ENCODE data around the gene THAP8. TPM values are rescaled to one million over a fixed set of nuclear protein-coding genes. Genes with fewer than 3 reads are reported as not detected.

The THAP8 gene
- total and polyA plus RNA-seq, 2 donors (not counting 3 experiments of a cell fraction or from before 2014, with no cell fraction given) = 2.9 to 6.6 TPM

DNA sequence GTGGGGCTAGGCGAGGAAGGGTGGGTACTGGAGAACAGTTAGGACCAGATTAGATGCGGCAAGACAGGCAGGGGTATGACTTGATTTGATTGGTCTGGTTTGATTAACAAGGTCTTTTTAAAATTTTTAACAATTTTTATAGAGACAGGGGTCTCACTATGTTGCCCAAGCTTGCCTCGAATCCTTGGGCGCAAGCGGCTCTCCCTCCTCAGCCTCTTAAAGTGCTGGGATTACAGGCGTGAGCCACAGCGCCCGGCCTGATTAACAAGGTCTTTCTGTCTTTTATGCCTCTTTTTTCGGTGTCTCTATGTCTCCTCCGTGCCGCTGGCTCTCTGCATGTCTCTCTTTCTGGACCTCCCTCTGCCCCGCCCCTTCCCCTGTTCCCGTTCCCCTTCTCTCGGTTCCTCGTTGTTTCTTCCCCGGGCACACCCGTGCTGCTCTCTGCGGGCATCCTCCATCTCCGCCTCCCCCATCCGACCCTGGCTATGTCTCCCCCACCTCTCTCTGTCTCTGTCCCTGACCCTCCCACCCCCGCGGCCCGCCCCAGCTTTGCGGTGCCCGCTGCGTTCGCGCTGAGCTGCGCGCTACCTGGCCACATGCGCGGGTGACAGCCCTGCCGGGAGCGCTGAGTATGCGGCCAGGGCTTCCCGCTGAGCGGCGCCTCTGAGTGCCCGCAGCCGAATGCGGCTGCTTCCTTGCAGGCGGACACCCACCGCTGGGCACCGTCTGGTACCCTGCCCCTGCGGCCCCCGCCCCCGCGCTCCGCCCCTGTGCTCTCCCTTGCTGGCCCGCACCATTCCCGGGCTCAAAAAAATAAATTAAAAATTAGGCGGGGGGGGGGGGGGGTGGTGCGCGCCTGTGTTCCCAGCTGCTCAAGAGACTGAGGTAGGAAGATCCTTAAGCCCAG lies 67.2 kb downstream of the THAP8 start:
- H3K9me3 ChIP-seq (replicated peaks; ENCODE audit: control insufficient read depth, insufficient read depth, low read length) = no peaks in the 10 kb centered on the region
- no peak overlapping the region for H3K27ac ChIP-seq (ENCODE audit: insufficient read depth, low read depth, low read length)
- peak overlapping the region in 1 of 3 experiments; percentile 5 for H3K4me3 ChIP-seq (replicated peaks in 1 of 3; ENCODE audit: insufficient read depth in 1 of 3, low read depth in 1 of 3, low read length in 3 of 3)
- FAIRE-seq (no peak), DNase-seq (ENCODE audit: low read depth, low spot score) (no peak)
- H3K9ac ChIP-seq (replicated peaks; ENCODE audit: extremely low read depth, insufficient read depth, low read length) = no peak overlapping the region
- H3K79me2 ChIP-seq (ENCODE audit: control insufficient read depth, insufficient read depth, low read length) = no peaks in the 10 kb centered on the region
- no peaks in the 10 kb centered on the region for H3K36me3 ChIP-seq (ENCODE audit: control insufficient read depth in 2 of 2, extremely low read depth in 1 of 2, insufficient read depth in 2 of 2, low read length in 2 of 2)
- ChIA-PET CTCF (interaction anchor here (0.6 to 0.7 kb wide), 3 partner anchors 8 to 73 kb away, joined by 3 to 5 read pairs (median 3); no protein-coding TSS in a partner anchor), POLR2A (no interaction called here)
- H3K27me3 ChIP-seq (ENCODE audit: control insufficient read depth in 2 of 2, insufficient read depth in 2 of 2, low read length in 2 of 2) = peaks cover 5 to 11% of the 10 kb centered on the region in 2 experiments
- peak; percentile 46 for TF ChIP-seq EZH2 (IDR thresholded peaks at IDR 0.05; ENCODE audit: borderline replicate concordance, low read depth, low read length, severe bottlenecking)
- no peak for TF ChIP-seq CTCF (IDR thresholded peaks at IDR 0.05; ENCODE audit: extremely low read depth in 1 of 2, insufficient read depth in 1 of 2, low read depth in 1 of 2, low read length in 2 of 2)
- TF ChIP-seq POLR2A (IDR thresholded peaks at IDR 0.05; ENCODE audit: low read depth, low read length) = no peak
- H2AFZ ChIP-seq (ENCODE audit: low read depth, low read length) = no peak overlapping the region
- dilution Hi-C loops (cut with MboI; ENCODE audit: extremely low pct_ligation_motif_present, low sequenced_read_pairs) (no loop called here), intact Hi-C loops (cut with micrococcal nuclease) (no loop called here)
- H3K4me1 ChIP-seq (ENCODE audit: control insufficient read depth, extremely low read depth, insufficient read depth, low read length) = no peaks in the 10 kb centered on the region
- H3K4me2 ChIP-seq (ENCODE audit: insufficient read depth, low read length) = no peak overlapping the region
- no TSS peak for BruUV-seq (replicated peaks)
- H3K9me1 ChIP-seq (replicated peaks; ENCODE audit: control insufficient read depth, extremely low read depth, insufficient read depth, low read length) = no peaks in the 10 kb centered on the region
- H4K20me1 ChIP-seq (replicated peaks; ENCODE audit: control insufficient read depth, extremely low read depth, insufficient read depth, low read length) = no peaks in the 10 kb centered on the region

GRCh38 chr19:35986111-35986510 lies 68.0 kb downstream of the THAP8 start:
- CTCF ChIA-PET = no interaction called here
- H3K27ac ChIP-seq (ENCODE audit: insufficient read depth, low read depth, low read length) = no peak overlapping the region
- BruUV-seq (replicated peaks) = no TSS peak
- no peaks in the 10 kb centered on the region for H3K9me1 ChIP-seq (replicated peaks; ENCODE audit: control insufficient read depth, extremely low read depth, insufficient read depth, low read length)
- H3K4me3 ChIP-seq (replicated peaks in 1 of 3; ENCODE audit: insufficient read depth in 1 of 3, low read depth in 1 of 3, low read length in 3 of 3) = no peak overlapping the region
- dilution Hi-C loops (cut with MboI; ENCODE audit: extremely low pct_ligation_motif_present, low sequenced_read_pairs) = no loop called here
- POLR2A ChIA-PET = no interaction called here
- H3K79me2 ChIP-seq (ENCODE audit: control insufficient read depth, insufficient read depth, low read length) = no peaks in the 10 kb centered on the region
- intact Hi-C loops (cut with micrococcal nuclease) = no loop called here
- no peak overlapping the region for H3K4me2 ChIP-seq (ENCODE audit: insufficient read depth, low read length)
- H3K9ac ChIP-seq (replicated peaks; ENCODE audit: extremely low read depth, insufficient read depth, low read length) = no peak overlapping the region
- H3K9me3 ChIP-seq (replicated peaks; ENCODE audit: control insufficient read depth, insufficient read depth, low read length) = no peaks in the 10 kb centered on the region
- H3K4me1 ChIP-seq (ENCODE audit: control insufficient read depth, extremely low read depth, insufficient read depth, low read length) = no peaks in the 10 kb centered on the region
- no peaks in the 10 kb centered on the region for H3K36me3 ChIP-seq (ENCODE audit: control insufficient read depth in 2 of 2, extremely low read depth in 1 of 2, insufficient read depth in 2 of 2, low read length in 2 of 2)
- no peak for TF ChIP-seq MYC (IDR thresholded peaks at IDR 0.05; ENCODE audit: low read depth, low read length)
- TF ChIP-seq, protein P1, sequence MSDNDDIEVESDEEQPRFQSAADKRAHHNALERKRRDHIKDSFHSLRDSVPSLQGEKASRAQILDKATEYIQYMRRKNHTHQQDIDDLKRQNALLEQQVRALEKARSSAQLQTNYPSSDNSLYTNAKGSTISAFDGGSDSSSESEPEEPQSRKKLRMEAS (IDR thresholded peaks at IDR 0.05; ENCODE audit: insufficient read depth, insufficient read length) = no peak
- no peak for TF ChIP-seq JUN (IDR thresholded peaks at IDR 0.05; ENCODE audit: borderline replicate concordance, insufficient read depth, insufficient read length, low read depth)
- TF ChIP-seq GATA2 (IDR thresholded peaks at IDR 0.05; ENCODE audit: insufficient read depth, insufficient read length, low read depth, low read length) = no peak
- no peak for TF ChIP-seq EZH2 (IDR thresholded peaks at IDR 0.05; ENCODE audit: borderline replicate concordance, low read depth, low read length, severe bottlenecking)
- TF ChIP-seq POLR2A (IDR thresholded peaks at IDR 0.05; ENCODE audit: low read depth, low read length) = no peak
- no peak for TF ChIP-seq POLR2AphosphoS5 (IDR thresholded peaks at IDR 0.05; ENCODE audit: insufficient read depth, low read depth, low read length)
- no peak for TF ChIP-seq CTCF (IDR thresholded peaks at IDR 0.05; ENCODE audit: extremely low read depth in 1 of 2, insufficient read depth in 1 of 2, low read depth in 1 of 2, low read length in 2 of 2)
- TF ChIP-seq FOS (IDR thresholded peaks at IDR 0.05; ENCODE audit: borderline replicate concordance, insufficient read depth, low read length) = no peak
- FAIRE-seq (no peak), DNase-seq (ENCODE audit: low read depth, low spot score) (no peak)
- no peaks in the 10 kb centered on the region for H4K20me1 ChIP-seq (replicated peaks; ENCODE audit: control insufficient read depth, extremely low read depth, insufficient read depth, low read length)
- H3K27me3 ChIP-seq (ENCODE audit: control insufficient read depth in 2 of 2, insufficient read depth in 2 of 2, low read length in 2 of 2) = peaks cover 5 to 11% of the 10 kb centered on the region in 2 experiments
- H2AFZ ChIP-seq (ENCODE audit: low read depth, low read length) = no peak overlapping the region
